Uterus (tissue), 4 donors: ENCODE data around the gene BSCL2. TPM values are rescaled to one million over a fixed set of nuclear protein-coding genes. Genes with fewer than 3 reads are reported as not detected.
"Not testable (repeated sequence)": the region's sequence is repeated elsewhere in the genome, so short reads cannot be mapped to it uniquely, and the experiment has no call there.

ENCODE experiments used
- DNase-seq, 2 donors: peaks; one replicate each; pipeline ENCODE4 v3.0.0-alpha.2; 2019 to 2020
- H3K27ac ChIP-seq, 2 donors: fragments of 200-600 bp; sonication (generic); 1 replicate in 1 of 2; 2 replicates in 1 of 2; pipeline ENCODE4 v1.5.1; 2016 to 2018
- H3K27me3 ChIP-seq, 2 donors: fragments of 200-600 bp; sonication (generic); one replicate each; pipeline ENCODE4 v1.5.1; 2018 to 2019; ENCODE audit warnings: control low read depth in 1 of 2
- H3K36me3 ChIP-seq, 2 donors: fragments of 200-600 bp; sonication (generic); one replicate each; pipeline ENCODE4 v1.5.1; 2019; ENCODE audit warnings: control low read depth in 1 of 2
- H3K4me1 ChIP-seq, 2 donors: fragments of 200-600 bp; sonication (generic); one replicate each; pipeline ENCODE4 v1.5.1; 2018 to 2019; ENCODE audit warnings: control low read depth in 1 of 2
- H3K4me3 ChIP-seq, 2 donors: fragments of 200-600 bp; sonication (generic); 1 replicate in 1 of 2; 2 replicates in 1 of 2; pipeline ENCODE4 v1.5.1; 2018 to 2019; ENCODE audit warnings: mild to moderate bottlenecking in 1 of 2
- H3K9me3 ChIP-seq, 2 donors: fragments of 200-600 bp; sonication (generic); one replicate each; pipeline ENCODE4 v1.5.1; 2019; ENCODE audit warnings: control low read depth in 1 of 2
- CTCF ChIP-seq, 4 experiments: fragments of 200-600 bp in 2 of 4; fragments of 450-650 bp in 2 of 4; sonication (generic) in 2 of 4; IDR thresholded peaks; one replicate each; pipeline ENCODE4 v1.5.1; 2016 to 2019; ENCODE audit warnings: antibody characterized with exemption in 4 of 4, mild to moderate bottlenecking in 2 of 4, moderate library complexity in 1 of 4
- POLR2A ChIP-seq, 2 donors: fragments of 450-650 bp; IDR thresholded peaks; one replicate each; pipeline ENCODE4 v1.6.1; 2016; ENCODE audit warnings: antibody characterized with exemption in 2 of 2, mild to moderate bottlenecking in 1 of 2, moderate library complexity in 1 of 2
- intact Hi-C: fragments of 100-400 bp; cut with DNase I; formaldehyde crosslinking; loops from one replicate; pipeline ENCODE4 v1.15.1; 2023; ENCODE audit warnings: low total_unique reads
- total RNA-seq, 4 donors: library from RNA; depleted of rRNA in 3 of 4; stranded (reverse); fragments of >200 nt in 3 of 4; gene quantifications; one replicate each; pipeline versions ENCODE4 v1.1.0 to v1.2.4, GENCODE V29; 2014 to 2023
- donor health status: DM: yes; HTN: yes; CAD: no.

BSCL2 gene
- total RNA-seq, 4 donors from 2014 or later, result 24.1 to 46.7 (median 34.4) TPM

DNA sequence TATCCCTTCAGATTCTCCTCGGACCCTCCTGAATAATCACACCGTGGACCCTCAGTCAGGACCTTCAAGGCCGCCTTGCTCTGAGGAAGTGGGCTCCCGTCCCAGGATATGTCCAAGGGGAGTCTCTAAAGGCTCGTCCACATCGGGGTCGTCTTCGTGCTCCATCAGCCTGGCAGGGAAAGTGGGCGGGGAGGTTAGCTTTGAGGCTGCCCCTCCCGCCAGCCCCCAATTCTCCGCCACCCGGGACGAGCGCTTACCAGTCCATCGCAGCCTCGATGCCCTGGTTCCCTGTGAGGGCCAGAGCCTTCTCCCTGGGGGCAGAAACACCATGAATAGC lies 28.8 kb downstream of the BSCL2 start:
- Histone ChIP-seq H3K27me3 (no peaks in the 10 kb centered on the region), H3K4me1 (peaks cover 0 to 16% of the 10 kb centered on the region in 2 donors), H3K27ac (peak overlapping the region; percentile 76 to 87), H3K9me3 (no peaks in the 10 kb centered on the region), H3K4me3 (peak overlapping the region; percentile 64 to 98), H3K36me3 (no peaks in the 10 kb centered on the region)
- intact Hi-C loops, result no loop called here
- TF ChIP-seq POLR2A (IDR thresholded peaks at IDR 0.05) (no peak), CTCF (IDR thresholded peaks at IDR 0.05) (no peak)
- DNase-seq, result no peak

DNA sequence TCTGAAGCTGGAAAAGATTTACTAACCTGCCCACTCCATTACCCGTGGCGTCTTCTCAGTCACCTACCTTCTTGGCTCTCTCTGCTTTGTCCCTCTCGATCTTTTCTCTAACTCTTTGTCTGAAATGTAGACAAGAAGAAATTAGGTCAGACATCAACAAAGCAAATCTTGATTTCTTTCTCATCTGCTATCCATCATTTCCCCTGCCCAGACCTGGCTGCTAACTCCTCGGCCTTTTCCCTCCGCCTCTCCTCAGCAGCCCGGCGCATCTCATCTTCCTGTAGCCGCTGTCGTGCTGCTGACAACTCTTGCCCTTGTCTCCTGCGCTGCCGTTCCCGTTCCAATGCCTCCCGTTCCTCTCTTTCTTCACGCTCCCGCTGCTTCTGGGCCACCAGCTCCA lies 29.5 kb downstream of the BSCL2 start:
- H3K36me3 ChIP-seq, result no peaks in the 10 kb centered on the region

GRCh38 chr11:62677156-62677555 lies 30.1 kb downstream of the BSCL2 start:
- no peaks in the 10 kb centered on the region for H3K27me3 ChIP-seq
- no peaks in the 10 kb centered on the region for H3K36me3 ChIP-seq
- H3K27ac ChIP-seq, result no peak overlapping the region
- peaks cover 0 to 19% of the 10 kb centered on the region in 2 donors for H3K4me1 ChIP-seq
- DNase-seq, result no peak
- TF ChIP-seq POLR2A (IDR thresholded peaks at IDR 0.05) (no peak), CTCF (IDR thresholded peaks at IDR 0.05) (no peak)
- H3K9me3 ChIP-seq, result no peaks in the 10 kb centered on the region
- intact Hi-C loops, result no loop called here
- H3K4me3 ChIP-seq, result no peak overlapping the region

More for the DNA sequence above, 29.5 kb downstream of the BSCL2 start:
- TF ChIP-seq POLR2A (IDR thresholded peaks at IDR 0.05), result no peak
- no peak for TF ChIP-seq CTCF (IDR thresholded peaks at IDR 0.05)
- DNase-seq, result no peak
- Histone ChIP-seq H3K9me3 (no peaks in the 10 kb centered on the region), H3K27me3 (no peaks in the 10 kb centered on the region), H3K4me1 (peaks cover 0 to 16% of the 10 kb centered on the region in 2 donors), H3K4me3 (no peak overlapping the region), H3K27ac (peak overlapping the region in 1 of 2 donors; percentile 76)
- intact Hi-C loops, result no loop called here

DNA sequence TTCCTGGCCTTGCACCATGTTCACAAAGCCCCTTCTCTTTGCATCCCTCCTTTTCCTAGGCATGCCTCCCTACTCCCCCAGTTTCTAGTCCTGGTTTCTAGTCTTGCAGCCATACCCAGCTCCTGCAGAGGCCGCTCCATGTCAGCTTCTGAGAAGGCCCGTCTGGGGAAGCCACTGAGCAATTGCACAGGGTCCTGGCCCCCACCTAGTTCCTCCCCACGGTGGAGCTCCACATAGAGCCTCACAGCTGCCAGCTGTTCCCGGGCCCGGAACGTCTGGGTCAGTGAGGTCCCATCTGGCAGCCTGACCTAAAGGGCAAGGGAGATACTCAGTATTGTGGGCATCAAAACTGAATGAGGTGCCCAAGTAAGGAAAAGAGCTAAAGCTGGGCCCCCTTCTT lies 30.5 kb downstream of the BSCL2 start:
- intact Hi-C loops, result no loop called here
- H3K9me3 ChIP-seq, result no peaks in the 10 kb centered on the region

GRCh38 chr11:62675415-62675814 lies 31.8 kb downstream of the BSCL2 start:
- H3K36me3 ChIP-seq, H3K4me3 ChIP-seq, H3K9me3 ChIP-seq, H3K27me3 ChIP-seq, intact Hi-C loops, H3K27ac ChIP-seq, DNase-seq: not testable (repeated sequence)
- peaks cover 0 to 19% of the 10 kb centered on the region in 2 donors for H3K4me1 ChIP-seq

More for the DNA sequence above, 30.5 kb downstream of the BSCL2 start:
- Histone ChIP-seq H3K27me3 (no peaks in the 10 kb centered on the region), H3K27ac (no peak overlapping the region), H3K4me1 (peaks cover 0 to 19% of the 10 kb centered on the region in 2 donors), H3K36me3 (no peaks in the 10 kb centered on the region), H3K4me3 (no peak overlapping the region)
- DNase-seq, result no peak
- TF ChIP-seq CTCF (IDR thresholded peaks at IDR 0.05), result no peak
- no peak for TF ChIP-seq POLR2A (IDR thresholded peaks at IDR 0.05)

DNA sequence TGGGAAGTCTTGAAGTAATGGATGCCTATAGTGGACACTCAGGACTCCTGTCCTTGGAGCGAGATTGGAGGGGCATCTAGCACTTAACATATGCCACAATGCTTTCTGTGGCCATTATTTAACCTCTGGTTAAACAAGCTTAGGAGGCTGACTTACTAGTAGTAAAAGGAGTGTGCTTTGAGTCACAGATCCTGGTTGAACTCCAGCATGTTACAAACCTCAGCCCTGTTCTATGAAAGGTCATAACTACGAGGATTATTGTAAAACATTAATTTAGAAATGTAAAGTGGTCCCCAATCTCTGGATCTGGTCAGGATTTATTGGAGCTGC lies 34.1 kb downstream of the BSCL2 start:
- DNase-seq, result no peak
- Histone ChIP-seq H3K4me3 (no peak overlapping the region), H3K27me3 (no peaks in the 10 kb centered on the region), H3K9me3 (no peaks in the 10 kb centered on the region), H3K4me1 (peaks cover 0 to 9% of the 10 kb centered on the region in 2 donors), H3K27ac (no peak overlapping the region), H3K36me3 (no peaks in the 10 kb centered on the region)
- intact Hi-C loops, result no loop called here
- TF ChIP-seq CTCF (IDR thresholded peaks at IDR 0.05), result no peak
- TF ChIP-seq POLR2A (IDR thresholded peaks at IDR 0.05), result no peak
